B cell (primary cell): ENCODE measurements around the gene NPBWR2. TPM values are rescaled to one million over a fixed set of nuclear protein-coding genes. Genes with fewer than 3 reads are reported as not detected.

ENCODE experiments used
- ATAC-seq: fragments of 200-7000 bp; cut with Tn5 transposase; one replicate; pipeline ENCODE4 v1.10.0; 2021; ENCODE audit warnings: low read depth, mild to moderate bottlenecking, moderate number of reproducible peaks, moderate library complexity
- CTCF ChIA-PET: fragments of 350-600 bp; sonication (Branson Sonifier 250); formaldehyde crosslinking; loops from one replicate; lab custom pipeline; 2021; ENCODE audit warnings: antibody characterized with exemption, inconsistent platforms; lab: Charles Lee
- POLR2A ChIA-PET: fragments of 350-600 bp; sonication (Branson Sonifier 250); formaldehyde crosslinking; loops from one replicate; lab custom pipeline; 2021; ENCODE audit warnings: antibody characterized with exemption; lab: Charles Lee
- DNase-seq: peaks from one replicate; pipeline ENCODE4 v3.0.0; 2013
- H2AFZ ChIP-seq: 2 replicates; pipeline ENCODE4 v1.6.1; 2012; ENCODE audit warnings: mild to moderate bottlenecking, low read depth, low read length; ENCODE audit not compliant: insufficient read depth, poor library complexity, severe bottlenecking
- H3K27ac ChIP-seq, 2 donors: 1 replicate in 1 of 2; 2 replicates in 1 of 2; pipeline ENCODE4 v1.5.1; 2012 to 2013; ENCODE audit warnings: low read length in 2 of 2, mild to moderate bottlenecking in 2 of 2, moderate library complexity in 1 of 2
- H3K27me3 ChIP-seq, 4 experiments: fragments of 200-600 bp in 1 of 4; sonication (generic) in 1 of 4; replicated peaks in 1 of 4; 1 replicate in 2 of 4; 2 replicates in 2 of 4; pipeline versions ENCODE4 v1.6.1 to v1.7.0; 2013 to 2016; ENCODE audit warnings: low read length in 3 of 4, mild to moderate bottlenecking in 2 of 4, mixed read lengths in 1 of 4, moderate library complexity in 1 of 4; ENCODE audit not compliant: insufficient read depth in 4 of 4, control insufficient read depth in 3 of 4; ENCODE audit errors: control extremely low read depth in 1 of 4
- H3K36me3 ChIP-seq, 2 experiments: replicated peaks in 1 of 2; 1 replicate in 1 of 2; 2 replicates in 1 of 2; pipeline versions ENCODE4 v1.6.1 to v1.7.1; 2013; ENCODE audit warnings: low read length in 1 of 2; ENCODE audit not compliant: insufficient read depth in 2 of 2, control insufficient read depth in 1 of 2; ENCODE audit errors: control extremely low read depth in 1 of 2, extremely low read depth in 1 of 2
- H3K4me1 ChIP-seq, 2 donors: fragments of 200-600 bp in 1 of 2; sonication (generic) in 1 of 2; 1 replicate in 1 of 2; 2 replicates in 1 of 2; pipeline versions ENCODE4 v1.5.1 to v1.6.1; 2013 to 2017; ENCODE audit warnings: low read length in 2 of 2; ENCODE audit not compliant: control insufficient read depth in 2 of 2, insufficient read depth in 2 of 2
- H3K4me2 ChIP-seq: replicated peaks from 2 replicates; pipeline ENCODE3; 2012; ENCODE audit warnings: mild to moderate bottlenecking, low read depth, low read length; ENCODE audit not compliant: poor library complexity, severe bottlenecking
- H3K4me3 ChIP-seq, 5 experiments: fragments of 200-600 bp in 1 of 5; sonication (generic) in 1 of 5; 1 replicate in 3 of 5; 2 replicates in 2 of 5; pipeline versions ENCODE4 v1.5.1 to v1.7.0; 2011 to 2016; ENCODE audit warnings: low read length in 4 of 5, mild to moderate bottlenecking in 4 of 5, low read depth in 2 of 5, control low read depth in 1 of 5, moderate library complexity in 1 of 5; ENCODE audit not compliant: insufficient read depth in 1 of 5; ENCODE audit errors: control extremely low read depth in 1 of 5, extremely low read depth in 1 of 5
- H3K79me2 ChIP-seq: fragments of 200-600 bp; sonication (generic); one replicate; pipeline ENCODE4 v1.6.0; 2016; ENCODE audit warnings: low read length; ENCODE audit not compliant: control insufficient read depth, insufficient read depth
- H3K9ac ChIP-seq: fragments of 200-600 bp; sonication (generic); 2 replicates; pipeline ENCODE4 v1.6.1; 2017; ENCODE audit warnings: mild to moderate bottlenecking, low read length, moderate library complexity
- H3K9me3 ChIP-seq, 3 donors: one replicate each; pipeline versions ENCODE4 v1.6.1 to v1.7.1; 2013; ENCODE audit warnings: low read length in 2 of 3; ENCODE audit not compliant: control insufficient read depth in 2 of 3, insufficient read depth in 1 of 3; ENCODE audit errors: control extremely low read depth in 1 of 3
- H4K20me1 ChIP-seq: 2 replicates; pipeline ENCODE4 v1.6.0; 2012; ENCODE audit warnings: mild to moderate bottlenecking, low read length; ENCODE audit not compliant: insufficient read depth, control insufficient read depth, poor library complexity, severe bottlenecking
- H3K27ac Mint-ChIP-seq: one replicate; pipeline ENCODE4 v1.8.0; 2021; ENCODE audit warnings: mixed read lengths
- H3K27me3 Mint-ChIP-seq: one replicate; pipeline ENCODE4 v1.8.0; 2021; ENCODE audit warnings: mixed read lengths
- H3K4me1 Mint-ChIP-seq: one replicate; pipeline ENCODE4 v1.8.0; 2021; ENCODE audit warnings: mixed read lengths
- H3K4me3 Mint-ChIP-seq: one replicate; pipeline ENCODE4 v1.8.0; 2021; ENCODE audit warnings: mixed read lengths
- H3K9me3 Mint-ChIP-seq: one replicate; pipeline ENCODE4 v1.8.0; 2022; ENCODE audit warnings: mixed read lengths; ENCODE audit not compliant: insufficient read depth
- WGBS: methylation state at CpG from one replicate; pipeline ENCODE4 v1.1.5; 2013; ENCODE audit warnings: missing lambda C conversion rate; ENCODE audit not compliant: insufficient coverage; 5-methylcytosine and 5-hydroxymethylcytosine counted together
- intact Hi-C: fragments of 100-400 bp; cut with micrococcal nuclease; formaldehyde crosslinking; loops from one replicate; pipeline ENCODE4 v1.10.0; 2022
- polyA plus RNA-seq: library from polyadenylated mRNA; depleted of rRNA; stranded (reverse); fragments of >200 nt; gene quantifications from 2 replicates; pipeline ENCODE4 v1.2.3, GENCODE V29; 2012
- total RNA-seq, 2 donors: library from RNA; stranded (reverse); fragments of 120-200 nt in 1 of 2; gene quantifications; 1 replicate in 1 of 2; 2 replicates in 1 of 2; pipeline versions ENCODE4 v1.2.3 to v1.2.4, GENCODE V29; 2013 to 2022
- TF ChIP-seq, protein P1 (sequence below): fragments of 200-600 bp; IDR thresholded peaks from one replicate; pipeline ENCODE4 v1.8.0; 2022; ENCODE audit warnings: antibody characterized with exemption, mild to moderate bottlenecking

Gene NPBWR2
- total and polyA plus RNA-seq, 2 donors (not counting 1 experiment from before 2014, with no cell fraction given) = 0.21 TPM; not detected in 1

GRCh38 chr20:64146301-64146935, 39.1 kb upstream of the NPBWR2 start:
- ATAC-seq = no peak
- no peak for DNase-seq
- H3K9ac ChIP-seq = no peak overlapping the region

More at GRCh38 chr20:64146301-64146935, 39.1 kb upstream of the NPBWR2 start:
- no peaks in the 10 kb centered on the region for H4K20me1 ChIP-seq
- no peaks in the 10 kb centered on the region for H3K79me2 ChIP-seq
- peaks cover 5% of the 10 kb centered on the region for H3K9me3 Mint-ChIP-seq
- H3K36me3 ChIP-seq = no peaks in the 10 kb centered on the region
- no peak overlapping the region for H3K4me3 ChIP-seq
- no peaks in the 10 kb centered on the region for H3K4me1 Mint-ChIP-seq
- no peak overlapping the region for H3K27ac Mint-ChIP-seq
- H3K4me1 ChIP-seq = no peaks in the 10 kb centered on the region
- peaks cover 2% of the 10 kb centered on the region for H3K27me3 Mint-ChIP-seq
- ChIA-PET CTCF (no interaction called here), POLR2A (no interaction called here)
- WGBS = 87% methylated on average over 3 of the region's 7 CpGs
- H3K9me3 ChIP-seq = peaks cover 0 to 40% (median 9%) of the 10 kb centered on the region in 3 donors
- no peak overlapping the region for H3K4me3 Mint-ChIP-seq
- TF ChIP-seq, protein P1, sequence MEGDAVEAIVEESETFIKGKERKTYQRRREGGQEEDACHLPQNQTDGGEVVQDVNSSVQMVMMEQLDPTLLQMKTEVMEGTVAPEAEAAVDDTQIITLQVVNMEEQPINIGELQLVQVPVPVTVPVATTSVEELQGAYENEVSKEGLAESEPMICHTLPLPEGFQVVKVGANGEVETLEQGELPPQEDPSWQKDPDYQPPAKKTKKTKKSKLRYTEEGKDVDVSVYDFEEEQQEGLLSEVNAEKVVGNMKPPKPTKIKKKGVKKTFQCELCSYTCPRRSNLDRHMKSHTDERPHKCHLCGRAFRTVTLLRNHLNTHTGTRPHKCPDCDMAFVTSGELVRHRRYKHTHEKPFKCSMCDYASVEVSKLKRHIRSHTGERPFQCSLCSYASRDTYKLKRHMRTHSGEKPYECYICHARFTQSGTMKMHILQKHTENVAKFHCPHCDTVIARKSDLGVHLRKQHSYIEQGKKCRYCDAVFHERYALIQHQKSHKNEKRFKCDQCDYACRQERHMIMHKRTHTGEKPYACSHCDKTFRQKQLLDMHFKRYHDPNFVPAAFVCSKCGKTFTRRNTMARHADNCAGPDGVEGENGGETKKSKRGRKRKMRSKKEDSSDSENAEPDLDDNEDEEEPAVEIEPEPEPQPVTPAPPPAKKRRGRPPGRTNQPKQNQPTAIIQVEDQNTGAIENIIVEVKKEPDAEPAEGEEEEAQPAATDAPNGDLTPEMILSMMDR = no peak
- peaks cover 0 to 16% (median 0%) of the 10 kb centered on the region in 4 experiments for H3K27me3 ChIP-seq
- H3K4me2 ChIP-seq = no peak overlapping the region
- H3K27ac ChIP-seq = no peak overlapping the region
- H2AFZ ChIP-seq = no peak overlapping the region
- intact Hi-C loops = no loop called here
